Activated T-helper 2 cell treated with anti-CD3 and anti-CD28 coated beads, Interferon-gamma antibody, Interleukin-2, Interleukin-4, amounts not matched to agents 10 μg/mL and 5 μg/mL and 100 μg/mL, durations not matched to agents 14 hours and 24 hours and 36 hours (primary cell): ENCODE data around the gene MICAL3. TPM values are rescaled to one million over a fixed set of nuclear protein-coding genes. Genes with fewer than 3 reads are reported as not detected.

Source experiments
- DNase-seq: peaks from one replicate; pipeline ENCODE4 v3.0.0; 2021; ENCODE audit warnings: low spot score
- H3K27ac Mint-ChIP-seq: one replicate; pipeline ENCODE4 v1.8.0; 2021; ENCODE audit warnings: mixed read lengths
- H3K27me3 Mint-ChIP-seq: one replicate; pipeline ENCODE4 v1.8.0; 2021; ENCODE audit warnings: low read depth, mixed read lengths
- H3K36me3 Mint-ChIP-seq: one replicate; pipeline ENCODE4 v1.8.0; 2021; ENCODE audit warnings: low read depth, mixed read lengths
- H3K4me1 Mint-ChIP-seq: one replicate; pipeline ENCODE4 v1.8.0; 2021; ENCODE audit warnings: low read depth, mixed read lengths
- H3K4me3 Mint-ChIP-seq: one replicate; pipeline ENCODE4 v1.8.0; 2021; ENCODE audit warnings: low read depth, mild to moderate bottlenecking, moderate library complexity, mixed read lengths
- H3K9me3 Mint-ChIP-seq: one replicate; pipeline ENCODE4 v1.8.0; 2021; ENCODE audit warnings: mixed read lengths
- intact Hi-C: fragments of 100-400 bp; cut with micrococcal nuclease; formaldehyde crosslinking; loops from one replicate; pipeline ENCODE4 v1.15.1; 2023
- total RNA-seq: library from RNA; stranded (reverse); gene quantifications from 2 replicates; pipeline ENCODE4 v1.2.3, GENCODE V29; 2022

The MICAL3 gene
- total RNA-seq, 1 donor from 2014 or later: 41.8 TPM

DNA sequence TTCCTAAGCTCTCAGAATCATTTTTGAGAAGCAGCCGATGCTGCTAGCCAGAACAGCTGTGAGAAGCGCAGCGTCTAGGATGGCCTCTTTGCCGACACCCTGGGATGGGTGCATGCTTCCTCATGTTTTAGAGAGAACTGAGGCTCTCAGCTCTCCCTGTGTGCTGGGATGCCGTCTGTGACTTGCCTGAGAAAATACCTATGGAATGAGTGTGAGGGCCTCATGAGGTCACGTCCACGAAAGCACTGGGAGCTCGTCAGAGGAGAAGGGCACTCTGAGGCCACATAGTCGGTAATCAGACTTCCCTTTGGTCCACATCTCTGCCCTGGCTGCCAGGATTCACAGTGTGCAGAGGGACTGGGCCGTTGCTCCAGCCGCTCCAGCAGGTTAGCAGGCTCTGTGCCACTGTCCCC lies 54.7 kb downstream of the MICAL3 start:
- no peaks in the 10 kb centered on the region for H3K27me3 Mint-ChIP-seq
- peaks cover 5% of the 10 kb centered on the region for H3K4me1 Mint-ChIP-seq
- intact Hi-C loops: no loop called here
- no peak overlapping the region for H3K27ac Mint-ChIP-seq
- H3K9me3 Mint-ChIP-seq: no peaks in the 10 kb centered on the region
- H3K36me3 Mint-ChIP-seq: peaks cover 2% of the 10 kb centered on the region
- DNase-seq: no peak
- H3K4me3 Mint-ChIP-seq: no peak overlapping the region

DNA sequence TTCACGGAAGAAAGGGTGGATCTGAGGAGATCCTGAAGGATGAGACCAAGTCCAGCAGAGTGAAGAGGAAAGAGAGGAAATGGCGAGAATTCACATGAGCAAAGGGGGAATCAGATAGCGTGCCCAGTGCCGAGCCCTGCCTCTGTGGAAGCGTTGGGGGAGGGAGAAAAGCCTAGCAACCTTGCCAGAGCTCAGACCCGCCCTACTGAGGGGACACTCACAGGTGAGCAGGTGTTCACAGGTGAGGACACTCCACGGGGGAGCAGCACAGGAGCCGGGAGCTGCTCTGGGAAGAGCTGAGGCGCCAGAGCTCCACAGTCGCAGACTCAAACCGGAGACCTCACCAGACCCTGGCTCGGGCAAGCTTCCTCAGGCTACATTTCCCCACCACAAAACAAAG lies 56.2 kb downstream of the MICAL3 start:
- Mint-ChIP-seq H3K27me3 (no peaks in the 10 kb centered on the region), H3K4me1 (peaks cover 4% of the 10 kb centered on the region), H3K27ac (no peak overlapping the region), H3K36me3 (peaks cover 2% of the 10 kb centered on the region), H3K9me3 (no peaks in the 10 kb centered on the region), H3K4me3 (no peak overlapping the region)
- intact Hi-C loops: no loop called here
- no peak for DNase-seq

DNA sequence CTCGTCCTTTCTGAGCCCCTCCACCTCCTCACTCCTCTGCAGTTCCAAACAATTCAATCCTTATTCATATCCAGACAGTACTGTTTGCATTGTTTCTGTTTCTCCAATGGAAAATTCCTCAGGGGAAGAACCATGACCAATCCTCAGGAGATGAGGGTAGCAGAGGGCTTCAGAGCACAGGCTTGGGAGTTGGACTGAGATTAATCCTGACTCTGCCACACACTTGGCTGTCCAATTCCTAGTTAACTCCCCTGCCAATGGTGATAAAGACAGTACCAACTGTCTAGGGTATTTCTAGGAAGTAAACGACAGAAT lies 58.0 kb downstream of the MICAL3 start:
- no peak overlapping the region for H3K4me3 Mint-ChIP-seq
- H3K36me3 Mint-ChIP-seq: peaks cover 2% of the 10 kb centered on the region
- H3K27ac Mint-ChIP-seq: no peak overlapping the region
- no peak for DNase-seq
- intact Hi-C loops: no loop called here
- H3K9me3 Mint-ChIP-seq: no peaks in the 10 kb centered on the region
- no peaks in the 10 kb centered on the region for H3K27me3 Mint-ChIP-seq
- H3K4me1 Mint-ChIP-seq: peaks cover 4% of the 10 kb centered on the region

DNA sequence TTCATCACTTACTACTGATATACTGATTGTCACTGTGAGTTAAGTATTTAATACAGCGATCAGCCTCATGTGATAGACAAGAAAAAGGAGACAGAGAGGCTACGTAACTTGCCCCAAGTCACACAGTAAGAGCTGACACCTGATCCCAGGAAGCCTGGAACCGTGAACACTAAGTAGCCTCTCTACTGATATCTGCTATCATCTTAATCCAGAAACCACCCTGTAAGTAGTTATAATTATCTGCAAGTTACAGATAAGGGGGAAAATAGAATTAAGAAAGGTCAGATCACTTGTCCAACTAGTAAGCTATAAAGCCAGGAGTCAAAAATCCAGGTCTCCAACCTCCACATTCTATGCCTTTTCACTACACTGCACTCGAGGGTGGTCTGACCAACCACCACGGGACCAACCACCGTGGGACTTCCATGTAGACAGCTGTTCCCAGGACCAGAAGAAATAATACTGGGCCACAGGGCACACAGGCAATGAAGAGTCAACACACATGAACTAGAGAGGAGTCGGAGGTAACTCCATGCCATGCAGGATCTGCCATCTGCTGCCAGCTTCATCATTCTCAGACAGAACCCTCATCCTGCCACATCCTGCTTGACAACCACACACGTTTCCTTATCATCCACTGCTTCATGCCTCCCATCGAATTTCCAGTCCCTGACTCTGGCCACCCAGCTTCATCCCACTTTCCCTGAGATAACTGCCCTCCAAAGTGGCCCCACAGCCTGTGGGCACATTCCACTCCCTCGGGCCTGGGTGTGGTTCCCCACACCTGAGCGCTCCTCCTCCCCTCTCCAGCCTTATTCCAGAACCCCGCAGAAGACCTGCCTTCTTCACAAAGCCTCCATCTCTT lies 58.6 kb downstream of the MICAL3 start:
- no peaks in the 10 kb centered on the region for H3K9me3 Mint-ChIP-seq

DNA sequence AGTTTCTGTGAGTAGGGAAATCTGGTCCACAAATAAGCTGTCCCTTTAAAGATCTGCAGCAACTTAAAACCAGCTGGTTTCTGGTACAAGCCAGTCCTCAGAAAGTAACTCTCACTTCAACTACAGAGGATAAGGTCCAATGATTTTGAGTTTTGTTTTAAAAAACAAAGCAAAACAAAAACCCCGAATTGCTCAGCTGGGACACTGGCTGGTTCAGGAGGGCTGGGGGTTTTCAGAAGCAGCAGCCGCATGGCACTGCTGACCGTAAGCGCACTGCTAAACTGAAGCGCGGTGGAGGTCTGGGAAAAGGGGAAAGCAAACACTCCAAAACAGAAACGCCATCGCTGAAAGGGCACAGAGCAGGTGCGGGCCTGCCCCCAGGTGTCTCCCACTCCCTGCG lies 59.7 kb downstream of the MICAL3 start:
- intact Hi-C loops: no loop called here

More for the DNA sequence above, 58.6 kb downstream of the MICAL3 start:
- Mint-ChIP-seq H3K27ac (no peak overlapping the region), H3K27me3 (no peaks in the 10 kb centered on the region), H3K4me1 (peaks cover 4% of the 10 kb centered on the region), H3K36me3 (peaks cover 2% of the 10 kb centered on the region), H3K4me3 (no peak overlapping the region)
- intact Hi-C loops: no loop called here
- no peak for DNase-seq

DNA sequence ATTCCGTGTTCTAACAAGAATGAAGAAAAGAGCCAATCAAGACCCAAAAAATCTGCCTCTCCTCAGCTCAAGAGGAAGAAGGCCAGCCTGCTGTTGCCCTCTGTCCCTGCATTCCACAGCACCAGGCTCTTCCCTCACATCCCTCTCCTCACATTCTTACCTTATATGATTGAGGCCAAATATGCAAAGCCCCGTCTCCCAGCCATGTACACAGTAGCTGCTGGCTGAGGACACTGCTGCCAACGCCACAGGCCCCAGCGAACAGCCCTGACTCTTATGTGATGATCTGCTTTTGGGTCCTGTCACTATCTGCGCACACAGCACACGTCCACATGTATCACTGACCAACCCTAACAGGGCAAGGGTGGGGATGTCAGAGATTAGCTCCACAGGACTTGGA lies 60.2 kb downstream of the MICAL3 start:
- H3K4me1 Mint-ChIP-seq: peaks cover 4% of the 10 kb centered on the region
- intact Hi-C loops: no loop called here
- no peak overlapping the region for H3K27ac Mint-ChIP-seq
- no peaks in the 10 kb centered on the region for H3K27me3 Mint-ChIP-seq
- H3K36me3 Mint-ChIP-seq: no peaks in the 10 kb centered on the region
- no peak for DNase-seq
- no peaks in the 10 kb centered on the region for H3K9me3 Mint-ChIP-seq
- no peak overlapping the region for H3K4me3 Mint-ChIP-seq

More for the DNA sequence above, 59.7 kb downstream of the MICAL3 start:
- Mint-ChIP-seq H3K27ac (no peak overlapping the region), H3K9me3 (no peaks in the 10 kb centered on the region), H3K4me3 (no peak overlapping the region), H3K4me1 (peaks cover 4% of the 10 kb centered on the region), H3K36me3 (peaks cover 2% of the 10 kb centered on the region), H3K27me3 (no peaks in the 10 kb centered on the region)
- DNase-seq: no peak

DNA sequence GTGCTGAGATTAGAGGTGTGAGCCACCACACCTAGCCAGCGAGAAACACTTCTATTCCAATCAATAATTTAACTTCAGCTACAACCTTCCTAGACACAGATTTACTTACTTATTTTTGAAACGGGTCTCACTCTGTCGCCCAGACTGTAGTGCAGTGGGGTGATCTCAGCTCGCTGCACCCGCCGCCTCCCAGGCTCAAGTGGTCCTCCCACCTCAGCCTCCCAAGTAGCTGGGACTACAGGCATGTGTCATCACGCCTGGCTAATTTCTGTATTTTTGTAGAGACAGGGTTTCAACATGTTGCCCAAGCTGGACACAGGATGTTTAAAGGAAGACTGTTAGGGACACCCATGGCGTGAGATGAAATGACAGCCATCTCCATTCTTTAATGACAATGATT lies 61.3 kb downstream of the MICAL3 start:
- H3K27me3 Mint-ChIP-seq: no peaks in the 10 kb centered on the region
- no peaks in the 10 kb centered on the region for H3K36me3 Mint-ChIP-seq
- no peak overlapping the region for H3K27ac Mint-ChIP-seq
- peaks cover 4% of the 10 kb centered on the region for H3K4me1 Mint-ChIP-seq
- no peak for DNase-seq
- H3K9me3 Mint-ChIP-seq: no peaks in the 10 kb centered on the region
- intact Hi-C loops: no loop called here
- no peak overlapping the region for H3K4me3 Mint-ChIP-seq

DNA sequence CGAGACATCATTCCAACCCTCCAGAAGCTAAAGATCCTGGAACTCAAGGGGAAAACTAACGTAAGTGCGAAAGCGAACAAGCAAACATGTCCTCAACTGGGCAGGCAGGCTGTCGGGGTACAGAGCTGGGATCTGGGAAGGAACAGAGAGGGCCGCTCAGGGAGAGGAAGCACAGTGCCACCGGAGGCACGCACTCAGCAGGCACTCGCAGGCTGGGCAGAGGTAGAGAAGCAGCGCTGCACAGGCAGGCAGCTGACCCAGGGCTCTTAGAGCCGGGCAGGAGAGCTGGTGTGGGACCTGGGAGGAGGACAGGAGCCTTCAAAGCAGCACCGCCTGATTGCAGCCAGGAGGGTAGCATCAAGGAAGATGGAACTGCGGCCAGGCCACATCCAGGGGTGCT lies 62.2 kb downstream of the MICAL3 start:
- Mint-ChIP-seq H3K4me3 (no peak overlapping the region), H3K36me3 (no peaks in the 10 kb centered on the region), H3K27ac (no peak overlapping the region), H3K4me1 (peaks cover 4% of the 10 kb centered on the region), H3K27me3 (no peaks in the 10 kb centered on the region), H3K9me3 (no peaks in the 10 kb centered on the region)
- DNase-seq: no peak
- intact Hi-C loops: no loop called here

DNA sequence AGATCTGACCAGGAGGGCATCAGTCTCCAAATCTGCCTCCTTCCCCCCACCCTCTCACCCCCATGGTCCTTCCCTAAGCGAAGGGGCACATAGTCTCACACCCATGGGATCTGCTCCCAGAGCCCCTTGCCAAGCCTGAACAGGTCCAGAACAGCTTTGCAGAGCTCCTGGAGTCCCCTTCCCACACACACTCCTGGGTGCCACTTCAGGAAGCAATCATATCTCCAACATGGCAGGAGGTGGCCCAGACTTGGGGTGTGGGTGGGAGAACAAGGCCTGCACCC lies 63.0 kb downstream of the MICAL3 start:
- intact Hi-C loops: no loop called here
- H3K36me3 Mint-ChIP-seq: no peaks in the 10 kb centered on the region
- no peak overlapping the region for H3K27ac Mint-ChIP-seq
- H3K27me3 Mint-ChIP-seq: no peaks in the 10 kb centered on the region
- no peak for DNase-seq
- H3K9me3 Mint-ChIP-seq: no peaks in the 10 kb centered on the region
- no peak overlapping the region for H3K4me3 Mint-ChIP-seq
- peaks cover 4% of the 10 kb centered on the region for H3K4me1 Mint-ChIP-seq

DNA sequence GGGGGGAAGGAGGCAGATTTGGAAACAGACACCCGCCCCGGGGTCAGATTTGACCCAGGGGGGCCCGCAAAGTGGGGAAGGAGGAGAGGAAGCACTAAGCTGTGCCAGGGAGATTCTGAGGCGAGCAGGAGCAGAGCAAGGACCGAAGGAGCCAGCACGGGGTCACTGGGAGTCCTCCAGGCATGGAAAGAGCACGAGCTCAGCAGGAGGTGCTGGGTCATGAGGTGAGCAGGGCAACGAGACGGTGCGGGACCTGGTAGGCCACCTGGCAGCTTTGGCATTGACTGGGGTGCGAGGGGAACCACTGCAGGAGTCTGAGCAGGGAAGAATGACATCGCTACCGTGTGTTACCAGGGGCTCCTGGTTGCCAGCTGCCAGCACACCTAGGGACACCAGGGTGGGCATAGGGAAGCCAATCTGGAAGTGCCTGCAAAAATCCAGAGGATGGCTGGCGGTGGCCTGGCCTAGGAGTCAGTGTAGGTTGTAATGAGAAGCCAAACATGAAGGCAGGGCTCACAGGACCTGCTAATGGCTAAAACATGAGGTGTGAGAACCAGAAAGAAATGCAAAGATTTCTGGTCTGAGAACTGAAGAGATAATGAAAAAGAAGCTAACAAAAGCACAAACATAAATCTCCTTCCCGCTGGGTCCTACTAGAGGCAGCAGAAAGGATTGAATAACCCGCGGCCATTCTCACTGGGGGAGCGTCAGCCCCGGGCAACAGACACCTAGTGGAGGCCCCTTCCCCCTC lies 63.5 kb downstream of the MICAL3 start:
- Mint-ChIP-seq H3K27ac (no peak overlapping the region), H3K27me3 (no peaks in the 10 kb centered on the region), H3K9me3 (no peaks in the 10 kb centered on the region), H3K36me3 (no peaks in the 10 kb centered on the region), H3K4me3 (no peak overlapping the region), H3K4me1 (no peaks in the 10 kb centered on the region)
- intact Hi-C loops: no loop called here
- no peak for DNase-seq

DNA sequence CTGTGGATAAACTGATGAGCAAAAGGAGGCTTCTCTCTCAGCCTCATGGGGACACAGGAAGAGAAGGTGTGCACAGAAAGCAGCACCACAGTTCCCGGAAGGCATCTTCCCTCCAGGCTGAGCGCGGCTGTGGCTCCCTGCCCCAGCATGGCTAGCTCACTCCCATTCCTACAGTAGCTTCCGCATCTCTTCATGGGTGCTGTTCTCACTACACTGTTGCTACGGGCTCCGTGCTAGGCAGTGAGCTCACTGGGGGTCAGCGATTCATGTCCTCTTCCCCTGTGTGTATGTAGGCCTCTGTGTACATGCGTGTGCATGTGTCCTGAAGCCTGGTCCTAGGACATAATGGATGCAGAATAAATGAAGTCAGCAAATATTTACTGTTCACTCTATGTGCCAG lies 64.3 kb downstream of the MICAL3 start:
- H3K4me3 Mint-ChIP-seq: no peak overlapping the region
- no peak overlapping the region for H3K27ac Mint-ChIP-seq
- no peak for DNase-seq
- no peaks in the 10 kb centered on the region for H3K4me1 Mint-ChIP-seq
- intact Hi-C loops: no loop called here
- no peaks in the 10 kb centered on the region for H3K27me3 Mint-ChIP-seq
- no peaks in the 10 kb centered on the region for H3K36me3 Mint-ChIP-seq
- H3K9me3 Mint-ChIP-seq: no peaks in the 10 kb centered on the region

DNA sequence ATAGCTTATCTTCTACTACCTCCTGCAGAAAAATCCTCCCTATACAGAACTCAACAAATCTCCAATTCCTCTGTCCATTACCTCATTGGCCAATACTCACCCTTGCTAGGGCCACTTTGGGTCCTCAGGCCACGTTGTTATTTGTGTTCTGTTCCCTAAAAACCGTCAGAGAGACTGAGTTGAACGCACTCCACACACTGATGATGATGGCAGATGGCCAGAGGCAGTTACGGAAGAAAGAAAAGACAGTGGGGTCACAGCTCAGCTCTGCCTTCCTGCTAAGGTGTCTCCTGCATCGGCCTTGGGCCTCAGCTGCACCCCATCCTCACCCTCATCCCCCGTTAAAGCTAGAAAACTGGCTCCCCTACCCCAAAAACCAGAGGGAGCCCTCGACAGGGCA lies 66.2 kb downstream of the MICAL3 start:
- Mint-ChIP-seq H3K9me3 (no peaks in the 10 kb centered on the region), H3K27ac (no peak overlapping the region), H3K4me1 (peaks cover 2% of the 10 kb centered on the region), H3K27me3 (no peaks in the 10 kb centered on the region), H3K36me3 (no peaks in the 10 kb centered on the region), H3K4me3 (no peak overlapping the region)
- no peak for DNase-seq
- intact Hi-C loops: no loop called here

DNA sequence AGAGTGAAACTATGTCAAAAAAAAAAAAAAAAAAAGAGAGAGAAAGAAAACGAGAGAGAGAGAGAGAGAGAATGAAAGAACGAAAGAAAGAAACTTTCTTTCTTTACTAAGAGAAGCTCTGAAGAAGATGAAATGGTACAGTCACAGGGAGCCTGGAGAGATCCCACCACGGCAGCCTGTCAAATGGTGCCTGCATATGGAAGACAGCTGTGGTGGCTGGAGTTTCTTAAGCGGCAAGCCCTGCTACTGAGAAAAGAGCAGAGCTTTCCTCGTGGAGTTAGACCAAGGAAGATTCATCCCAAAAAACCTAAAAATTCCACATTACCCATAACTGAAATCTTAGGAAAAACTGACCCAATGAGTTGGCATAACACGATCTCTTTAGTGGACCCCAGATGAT lies 66.7 kb downstream of the MICAL3 start:
- H3K4me1 Mint-ChIP-seq: peaks cover 2% of the 10 kb centered on the region
- DNase-seq: no peak
- no peaks in the 10 kb centered on the region for H3K9me3 Mint-ChIP-seq
- H3K4me3 Mint-ChIP-seq: no peak overlapping the region
- no peak overlapping the region for H3K27ac Mint-ChIP-seq
- intact Hi-C loops: no loop called here
- no peaks in the 10 kb centered on the region for H3K27me3 Mint-ChIP-seq
- no peaks in the 10 kb centered on the region for H3K36me3 Mint-ChIP-seq
